Tibial nerve (tissue), 4 donors: ENCODE data around the gene PEF1. TPM values are rescaled to one million over a fixed set of nuclear protein-coding genes. Genes with fewer than 3 reads are reported as not detected.

Source experiments
- DNase-seq, 2 donors: peaks; one replicate each; pipeline ENCODE4 v3.0.0-alpha.2; 2019; ENCODE audit warnings: low spot score in 2 of 2
- H3K27ac ChIP-seq, 4 donors: fragments of 200-600 bp; sonication (generic) in 3 of 4; one replicate each; pipeline ENCODE4 v1.5.1; 2017 to 2019; ENCODE audit warnings: mild to moderate bottlenecking in 1 of 4
- H3K27me3 ChIP-seq, 2 donors: fragments of 200-600 bp; sonication (generic) in 1 of 2; one replicate each; pipeline versions ENCODE4 v1.5.1 to v1.6.0; 2017 to 2019
- H3K36me3 ChIP-seq, 3 donors: fragments of 200-600 bp; sonication (generic); one replicate each; pipeline ENCODE4 v1.5.1; 2018 to 2019
- H3K4me1 ChIP-seq, 4 donors: fragments of 200-600 bp; sonication (generic) in 3 of 4; one replicate each; pipeline ENCODE4 v1.5.1; 2017 to 2019
- H3K4me3 ChIP-seq, 4 donors: fragments of 200-600 bp; sonication (generic) in 3 of 4; one replicate each; pipeline ENCODE4 v1.5.1; 2017 to 2019; ENCODE audit warnings: mild to moderate bottlenecking in 1 of 4, moderate library complexity in 1 of 4
- H3K9me3 ChIP-seq, 4 donors: fragments of 200-600 bp; sonication (generic) in 3 of 4; one replicate each; pipeline ENCODE4 v1.5.1; 2017 to 2019
- CTCF ChIP-seq, 5 experiments: fragments of 200-600 bp in 3 of 5; fragments of 450-650 bp in 2 of 5; sonication (generic) in 3 of 5; IDR thresholded peaks; one replicate each; pipeline ENCODE4 v1.5.1; 2016 to 2019; ENCODE audit warnings: antibody characterized with exemption in 5 of 5, mild to moderate bottlenecking in 3 of 5, moderate library complexity in 2 of 5
- EP300 ChIP-seq, 2 donors: sonication (generic); formaldehyde crosslinking; IDR thresholded peaks; one replicate each; pipeline ENCODE4 v1.6.1; 2017; ENCODE audit warnings: antibody characterized with exemption in 2 of 2, mild to moderate bottlenecking in 1 of 2
- POLR2A ChIP-seq, 2 donors: fragments of 450-650 bp; IDR thresholded peaks; one replicate each; pipeline ENCODE4 v1.6.1; 2017; ENCODE audit warnings: antibody characterized with exemption in 2 of 2, mild to moderate bottlenecking in 2 of 2, moderate library complexity in 2 of 2
- WGBS, 2 donors: methylation state at CpG; one replicate each; pipeline ENCODE4 v1.1.5; 2018; 5-methylcytosine and 5-hydroxymethylcytosine counted together
- total RNA-seq, 4 donors: library from RNA; depleted of rRNA; stranded (reverse); fragments of >200 nt; gene quantifications; one replicate each; pipeline ENCODE4 v1.1.0, GENCODE V29; 2016

PEF1 gene
- total RNA-seq, 4 donors from 2014 or later, result 62.5 to 108 (median 89.7) TPM

- no peak for TF ChIP-seq CTCF (IDR thresholded peaks at IDR 0.05)
- no peak for TF ChIP-seq POLR2A (IDR thresholded peaks at IDR 0.05)
- TF ChIP-seq EP300 (IDR thresholded peaks at IDR 0.05), result no peak
- no peak overlapping the region for H3K4me3 ChIP-seq
- H3K36me3 ChIP-seq, result peaks cover 0 to 9% (median 0%) of the 10 kb centered on the region in 3 donors
- H3K9me3 ChIP-seq, result no peaks in the 10 kb centered on the region
- no peaks in the 10 kb centered on the region for H3K27me3 ChIP-seq
- DNase-seq, result peak; percentile 21 to 42
- H3K4me1 ChIP-seq, result peaks cover 0 to 88% (median 43%) of the 10 kb centered on the region in 4 donors
- WGBS, 2 donors, result 43 to 55% methylated on average over 10 of the region's 10 CpGs
- peak overlapping the region; percentile 53 to 79 (median 70) for H3K27ac ChIP-seq
Observed at GRCh38 chr1:31666263-31666963, 21.7 kb upstream of the PEF1 start.

DNA sequence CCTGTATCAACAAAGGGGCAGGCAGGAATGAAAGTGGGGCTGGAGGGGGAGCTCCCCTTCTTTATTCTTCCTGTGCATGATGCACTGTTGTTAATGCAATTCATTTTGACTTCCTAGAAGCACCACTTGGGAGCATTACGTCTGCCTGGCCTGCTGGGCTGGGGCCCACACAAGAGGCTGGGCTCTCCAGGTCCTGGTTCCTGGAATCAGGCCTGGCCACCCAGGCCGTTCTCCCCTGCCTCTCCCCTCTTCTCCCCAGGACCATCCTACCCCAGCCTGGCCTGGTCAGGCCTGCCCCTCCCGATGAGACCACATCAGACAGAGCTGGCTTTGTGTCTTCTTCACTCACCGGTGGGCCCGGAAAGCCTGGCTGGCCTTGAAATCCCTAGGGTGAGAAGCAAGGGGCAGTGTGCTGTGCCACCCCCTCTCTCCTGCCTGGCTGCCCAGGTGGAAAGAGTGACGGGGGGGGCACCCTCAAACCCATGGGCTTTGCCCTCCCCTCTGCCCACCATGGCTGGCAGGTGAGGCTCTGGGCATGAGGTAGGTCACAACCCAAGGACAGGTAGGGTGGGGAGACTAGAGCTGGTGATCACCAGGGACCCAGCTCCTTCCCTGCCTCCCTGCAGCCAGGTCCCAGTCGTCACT lies 20.7 kb upstream of the PEF1 start:
- H3K27ac ChIP-seq, result peak overlapping the region; percentile 53 to 79 (median 68)
- no peaks in the 10 kb centered on the region for H3K9me3 ChIP-seq
- H3K27me3 ChIP-seq, result no peaks in the 10 kb centered on the region
- peaks cover 0 to 87% (median 36%) of the 10 kb centered on the region in 4 donors for H3K4me1 ChIP-seq
- peak in 1 of 2 donors; percentile 34 for DNase-seq
- TF ChIP-seq CTCF (IDR thresholded peaks at IDR 0.05), result peak in 1 of 5 experiments; percentile 17
- TF ChIP-seq POLR2A (IDR thresholded peaks at IDR 0.05), result no peak
- 42 to 49% methylated on average over 6 to 7 of the region's 7 CpGs for WGBS, 2 donors
- H3K36me3 ChIP-seq, result peaks cover 0 to 19% (median 0%) of the 10 kb centered on the region in 3 donors
- no peak overlapping the region for H3K4me3 ChIP-seq

- no peak for DNase-seq
- Histone ChIP-seq H3K27me3 (no peaks in the 10 kb centered on the region), H3K27ac (peak overlapping the region in 3 of 4 donors; percentile 0 to 79 (median 77)), H3K4me3 (no peak overlapping the region), H3K9me3 (no peaks in the 10 kb centered on the region), H3K36me3 (peaks cover 0 to 25% (median 0%) of the 10 kb centered on the region in 3 donors), H3K4me1 (peaks cover 0 to 79% (median 28%) of the 10 kb centered on the region in 4 donors)
- 71 to 85% methylated on average over 9 of the region's 9 CpGs for WGBS, 2 donors
- TF ChIP-seq EP300 (IDR thresholded peaks at IDR 0.05) (no peak), POLR2A (IDR thresholded peaks at IDR 0.05) (no peak), CTCF (IDR thresholded peaks at IDR 0.05) (no peak)
Observed at GRCh38 chr1:31664528-31664927, 19.9 kb upstream of the PEF1 start.

GRCh38 chr1:31663622-31664452 lies 19.2 kb upstream of the PEF1 start:
- H3K36me3 ChIP-seq, result peaks cover 0 to 32% (median 0%) of the 10 kb centered on the region in 3 donors
- 41 to 43% methylated on average over 9 of the region's 9 CpGs for WGBS, 2 donors
- TF ChIP-seq POLR2A (IDR thresholded peaks at IDR 0.05), result no peak
- no peak for TF ChIP-seq EP300 (IDR thresholded peaks at IDR 0.05)
- peak; percentile 92 to 97 (median 96) for TF ChIP-seq CTCF (IDR thresholded peaks at IDR 0.05)

More at GRCh38 chr1:31663622-31664452, 19.2 kb upstream of the PEF1 start:
- DNase-seq, result peak in 1 of 2 donors; percentile 75
- Histone ChIP-seq H3K4me3 (no peak overlapping the region), H3K27me3 (no peaks in the 10 kb centered on the region), H3K27ac (peak overlapping the region in 3 of 4 donors; percentile 0 to 79 (median 77)), H3K4me1 (peaks cover 0 to 72% (median 23%) of the 10 kb centered on the region in 4 donors), H3K9me3 (no peaks in the 10 kb centered on the region)
